HG02970 (cell line): ENCODE data around the gene BCO2.

Experiments
- ATAC-seq: cut with Tn5 transposase; IDR thresholded peaks from one replicate; pipeline ENCODE4 v1.9.1; 2021; ENCODE audit warnings: mild to moderate bottlenecking, moderate library complexity, moderate number of reproducible peaks; ENCODE audit not compliant: unreplicated experiment, low FRiP score

BCO2 gene

DNA sequence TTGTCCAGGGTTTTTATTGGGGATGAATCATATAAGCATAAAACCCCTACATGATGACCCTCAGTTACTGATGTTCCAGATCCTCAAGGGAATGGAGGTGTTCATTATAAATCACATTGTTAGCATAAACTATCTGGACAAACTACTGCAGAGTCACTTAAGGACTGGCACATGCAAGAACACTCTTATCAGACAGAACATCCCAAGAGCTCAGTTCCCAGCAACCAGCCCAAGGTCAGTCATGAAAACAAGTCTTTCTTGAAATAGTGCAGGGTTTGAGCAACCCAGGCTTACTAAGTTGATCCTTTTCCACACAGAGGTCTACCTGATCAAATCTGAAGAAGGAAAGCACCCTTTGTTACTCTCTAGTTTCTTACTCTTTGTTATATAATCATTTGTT lies 37.4 kb downstream of the BCO2 start:
- ATAC-seq = no peak

DNA sequence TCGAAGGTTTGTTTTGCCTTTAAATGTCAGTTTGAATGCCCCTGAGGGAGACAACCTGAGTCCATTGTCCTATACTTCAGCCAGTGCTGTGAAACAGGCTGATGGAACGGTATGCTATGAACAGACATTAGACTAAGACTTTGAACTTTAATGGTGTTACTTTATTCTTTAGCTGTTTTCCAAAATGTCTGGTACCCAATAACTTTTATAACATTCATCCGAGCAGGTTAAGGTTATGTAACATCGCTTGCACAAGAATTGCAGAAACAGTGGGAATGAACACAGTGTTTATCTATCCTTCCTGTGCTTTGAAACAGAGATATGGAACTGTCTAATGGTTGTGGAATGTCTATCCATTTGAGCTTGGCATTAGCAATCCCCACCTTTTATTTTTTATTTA lies 38.4 kb downstream of the BCO2 start:
- no peak for ATAC-seq

DNA sequence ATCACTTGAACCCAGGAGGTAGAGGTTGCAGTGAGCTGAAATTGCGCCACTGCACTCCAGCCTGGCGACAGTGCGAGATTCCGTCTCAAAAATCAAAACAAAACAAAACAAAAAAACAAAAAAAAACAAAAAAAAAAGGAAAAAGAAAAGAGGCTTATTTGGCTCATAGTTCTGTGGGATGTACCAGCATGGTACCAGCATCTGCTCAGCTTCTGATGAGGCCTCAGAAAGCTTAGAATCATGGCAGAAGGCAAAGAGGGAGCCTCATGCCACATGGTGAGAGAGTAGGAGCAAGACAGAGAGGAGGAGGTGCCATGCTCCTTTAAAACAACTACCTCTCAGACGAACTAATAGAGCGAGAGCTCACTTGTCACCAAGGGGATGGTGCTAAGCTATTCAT lies 40.3 kb downstream of the BCO2 start:
- ATAC-seq = no peak

DNA sequence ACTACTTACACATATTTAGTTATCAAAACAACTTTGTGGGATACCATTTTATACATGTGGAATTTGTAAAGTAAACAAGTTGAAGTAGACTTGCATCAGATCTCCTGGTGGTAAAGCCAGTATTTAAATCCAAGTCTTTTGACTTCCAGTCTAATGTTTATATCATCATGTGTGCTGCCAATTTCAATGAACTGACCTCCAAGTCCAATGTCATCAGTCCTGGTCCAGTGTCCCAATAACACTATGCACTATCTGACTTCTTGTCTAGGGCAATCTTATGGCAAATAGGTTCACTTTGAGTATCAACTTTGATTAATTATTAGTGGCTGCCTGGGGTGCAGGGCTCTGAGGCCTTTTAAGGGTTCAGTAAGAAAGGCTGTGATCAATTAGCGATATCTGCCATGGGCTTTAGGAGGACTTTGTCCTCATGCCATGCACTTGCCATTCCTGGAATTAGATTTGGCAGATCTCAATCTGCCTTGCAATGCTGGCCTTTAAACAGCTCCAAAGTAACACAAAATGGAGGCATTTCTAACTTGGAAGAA lies 41.3 kb downstream of the BCO2 start:
- ATAC-seq = no peak

DNA sequence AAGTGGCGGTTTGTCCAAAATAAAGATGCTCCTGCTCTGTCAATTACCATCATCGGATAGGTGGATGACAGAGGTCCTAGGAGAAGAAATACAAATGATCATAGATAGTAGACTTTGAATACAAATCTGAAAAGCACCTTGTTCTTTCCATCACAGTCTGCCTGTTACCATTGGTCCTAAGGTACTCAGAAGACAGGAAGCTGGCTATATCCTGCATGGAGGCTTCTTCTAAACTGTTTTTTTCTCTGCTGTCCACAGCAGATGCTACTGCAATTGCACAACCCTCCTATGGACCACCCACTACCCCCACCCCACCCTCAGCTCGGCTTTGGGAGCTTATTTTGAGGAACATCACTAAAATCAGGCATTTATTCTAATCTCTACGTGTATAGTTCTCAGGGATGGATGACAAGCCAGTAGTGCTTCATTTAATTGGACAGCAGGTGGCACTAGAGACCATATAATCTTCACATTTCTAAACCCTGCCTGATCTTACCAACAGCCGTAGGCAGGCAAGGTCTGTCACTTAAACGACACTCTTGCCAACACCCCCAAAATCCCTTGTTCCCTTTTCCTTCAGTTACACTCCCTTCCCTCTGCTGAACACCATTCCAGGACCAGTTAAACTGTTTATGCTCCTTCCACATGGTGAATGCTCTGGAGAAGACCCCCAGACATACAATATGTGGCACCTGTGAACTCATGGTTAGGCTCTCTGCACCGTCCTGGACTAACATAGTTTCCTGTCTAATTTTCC lies 44.3 kb downstream of the BCO2 start:
- peak; percentile 94 for ATAC-seq

DNA sequence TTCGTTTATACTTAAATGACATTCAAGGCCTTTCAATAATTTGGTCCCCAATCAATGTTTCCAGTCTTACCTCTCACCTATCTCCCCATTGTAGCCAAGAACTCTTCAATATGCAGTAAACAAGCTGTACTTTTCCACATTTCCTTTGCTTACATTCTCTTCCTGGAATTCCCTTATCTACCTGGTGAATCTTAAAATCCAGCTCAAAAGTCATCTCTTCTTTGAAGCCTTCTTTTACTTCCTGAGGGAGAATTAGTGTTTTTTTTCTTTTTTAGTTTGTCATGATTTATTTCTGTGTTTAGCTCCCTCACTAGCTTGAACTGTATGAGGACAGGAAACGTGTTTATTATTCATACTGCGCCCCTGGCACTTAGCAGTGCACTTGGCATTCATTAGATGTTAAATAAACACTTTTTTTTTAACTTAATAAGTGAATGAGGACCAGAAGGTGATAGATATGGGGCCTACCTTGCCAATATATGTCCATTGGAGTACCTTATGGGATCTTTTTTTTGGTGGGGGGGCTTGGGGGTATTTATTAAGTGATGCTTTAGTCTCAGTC lies 46.0 kb downstream of the BCO2 start:
- no peak for ATAC-seq

DNA sequence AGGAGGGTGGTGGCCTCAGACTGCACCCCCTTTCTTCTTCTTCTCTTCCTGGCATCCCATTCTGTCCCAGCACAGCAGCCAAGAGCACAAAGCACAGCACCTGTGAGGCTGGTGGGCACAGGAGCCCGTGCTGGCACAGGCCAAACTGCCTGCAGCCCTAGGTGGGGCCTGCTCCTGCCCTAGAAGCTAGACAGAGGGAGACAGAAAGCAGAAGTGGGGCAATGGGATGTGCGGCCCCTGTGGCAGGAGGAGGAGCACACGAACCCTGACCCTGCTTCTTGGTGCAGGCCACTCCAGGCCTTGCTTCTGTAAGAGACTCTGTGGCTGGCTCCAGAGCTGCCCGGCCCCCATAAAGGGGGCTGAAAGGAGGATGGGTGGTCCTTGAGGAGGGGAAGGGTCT lies 47.0 kb downstream of the BCO2 start:
- ATAC-seq = no peak

DNA sequence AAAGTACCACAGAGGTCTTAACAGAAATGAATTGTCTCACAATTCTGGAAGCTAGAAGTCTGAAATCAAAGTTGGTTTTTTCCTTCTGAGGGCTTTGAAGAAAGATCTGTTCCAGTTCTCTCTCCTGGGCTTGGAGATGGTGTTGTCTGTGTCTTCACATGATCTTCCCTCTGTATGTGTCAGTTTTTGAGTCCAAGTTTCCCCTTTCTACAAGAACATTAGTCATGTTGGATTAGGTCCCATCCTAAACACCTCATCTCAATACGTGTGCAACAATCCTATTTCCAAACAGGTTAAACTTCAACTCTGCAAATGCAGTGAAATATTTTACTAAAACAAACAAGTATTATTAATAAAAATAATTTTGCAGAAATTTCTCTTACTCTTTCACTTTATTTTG lies 47.8 kb downstream of the BCO2 start:
- ATAC-seq = no peak

DNA sequence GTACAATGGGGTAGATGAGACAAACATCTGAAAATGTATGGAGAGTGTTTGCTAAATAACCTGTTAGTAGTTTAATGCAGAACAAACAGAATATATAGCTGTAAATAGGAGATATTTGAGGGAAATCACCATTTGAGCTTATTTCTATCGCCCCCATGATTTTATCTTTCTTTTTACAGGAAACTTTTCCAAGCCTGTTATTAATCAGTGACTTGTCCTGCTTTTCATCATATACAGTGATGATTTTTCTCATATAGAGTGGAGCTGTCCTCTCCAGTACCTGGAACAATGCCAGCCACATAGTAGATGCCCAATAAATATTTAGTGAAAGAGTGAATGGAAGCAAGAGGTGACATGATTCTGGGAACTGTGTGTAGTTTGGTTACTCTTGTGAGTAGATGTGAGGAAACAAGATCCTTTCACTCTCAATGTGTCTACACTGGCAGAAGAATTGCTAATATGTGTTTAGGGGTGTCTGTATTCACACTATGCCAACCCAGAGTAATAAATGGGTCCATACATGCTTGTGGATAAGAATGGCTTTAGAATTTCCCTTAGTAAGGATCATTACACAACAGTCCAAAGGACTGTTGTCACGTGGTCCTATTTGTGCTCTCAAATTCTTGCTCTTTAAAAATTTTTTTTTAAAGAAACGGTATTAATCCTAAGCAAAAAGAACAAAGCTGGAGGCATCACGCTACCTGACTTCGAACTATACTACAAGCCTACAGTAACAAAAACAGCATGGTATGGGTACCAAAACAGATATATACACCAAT lies 48.6 kb downstream of the BCO2 start:
- ATAC-seq = no peak

DNA sequence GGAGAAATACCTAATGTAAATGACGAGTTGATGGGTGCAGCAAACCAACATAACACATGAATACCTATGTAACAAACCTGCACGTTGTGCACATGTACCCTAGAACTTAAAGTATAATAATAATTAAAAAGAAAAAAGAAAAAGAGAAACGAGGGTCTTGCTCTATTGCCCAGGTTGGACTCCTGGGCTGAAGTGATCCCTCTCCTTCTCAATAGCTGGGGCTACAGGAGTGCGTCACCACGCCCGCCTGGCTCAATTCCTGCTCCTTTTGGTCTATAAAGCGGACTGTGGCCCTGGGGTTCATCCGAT lies 50.4 kb downstream of the BCO2 start:
- ATAC-seq = no peak

DNA sequence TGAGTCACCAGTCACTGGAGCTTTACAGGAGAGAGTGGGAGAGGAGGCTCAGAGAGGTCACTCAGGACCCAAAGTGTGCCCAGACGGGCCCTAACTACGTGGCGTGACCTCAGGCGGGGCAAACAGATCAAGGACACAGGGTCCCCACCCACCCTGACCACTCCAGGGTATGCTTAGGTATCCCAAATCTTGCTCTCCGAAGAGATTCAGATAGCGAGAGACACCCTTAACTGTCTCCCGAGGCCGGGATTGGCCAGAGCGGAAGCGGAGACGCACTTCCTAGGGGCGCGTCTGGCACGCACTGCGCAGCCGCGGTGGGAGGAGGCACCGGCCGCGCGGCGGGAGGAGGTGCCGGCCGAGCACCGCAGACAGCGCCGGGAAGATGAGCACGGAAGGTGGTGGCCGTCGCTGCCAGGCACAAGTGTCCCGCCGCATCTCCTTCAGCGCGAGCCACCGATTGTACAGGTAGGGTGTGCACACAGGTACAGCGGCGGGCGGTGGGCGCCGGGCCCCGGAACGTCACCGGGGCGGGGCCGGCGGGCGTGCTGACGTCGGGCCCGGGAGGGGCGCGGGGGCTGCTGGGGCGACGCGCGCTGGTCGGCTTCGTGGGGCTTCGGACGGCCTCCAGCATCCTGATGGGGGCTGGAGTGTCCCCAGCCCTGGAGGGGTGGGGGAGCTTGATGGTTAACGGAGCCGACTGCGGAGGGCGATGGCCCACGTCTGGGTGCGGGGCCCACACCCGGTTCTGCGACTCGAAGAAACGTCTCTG lies 50.9 kb downstream of the BCO2 start, which contains the start of gene PTS:
PTS (plus strand) TSS at position 367 of the 769 bp plus-strand sequence; CDS start at position 383, 16 bp downstream.
- ATAC-seq = peak; percentile 98

DNA sequence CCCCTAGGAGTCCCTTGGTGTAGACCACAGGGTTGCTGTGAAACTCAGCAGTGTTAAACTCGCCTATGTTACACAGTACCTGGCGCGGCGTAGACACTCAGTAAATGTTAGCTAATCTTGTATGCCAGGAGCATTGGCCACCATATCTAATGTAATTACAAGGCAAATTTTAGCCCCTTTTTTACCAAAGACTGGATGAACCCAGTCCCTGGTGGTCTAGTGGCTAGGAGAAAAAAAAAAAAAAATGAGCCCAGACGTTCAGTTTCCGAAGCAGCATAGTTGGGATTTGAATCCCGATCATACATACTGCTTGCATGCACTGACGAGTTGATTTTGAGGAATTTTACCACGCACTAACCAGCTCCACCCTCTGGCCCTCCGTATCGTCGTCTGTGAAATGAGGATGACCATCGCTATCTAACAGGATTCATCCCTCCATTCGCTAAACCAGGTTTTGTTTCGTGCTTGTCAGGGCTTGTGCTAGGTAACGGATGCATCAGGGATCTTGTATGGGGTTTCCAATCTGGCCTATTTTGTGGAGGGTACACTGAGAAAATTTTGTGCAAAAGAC lies 51.6 kb downstream of the BCO2 start:
- ATAC-seq = peak; percentile 31

DNA sequence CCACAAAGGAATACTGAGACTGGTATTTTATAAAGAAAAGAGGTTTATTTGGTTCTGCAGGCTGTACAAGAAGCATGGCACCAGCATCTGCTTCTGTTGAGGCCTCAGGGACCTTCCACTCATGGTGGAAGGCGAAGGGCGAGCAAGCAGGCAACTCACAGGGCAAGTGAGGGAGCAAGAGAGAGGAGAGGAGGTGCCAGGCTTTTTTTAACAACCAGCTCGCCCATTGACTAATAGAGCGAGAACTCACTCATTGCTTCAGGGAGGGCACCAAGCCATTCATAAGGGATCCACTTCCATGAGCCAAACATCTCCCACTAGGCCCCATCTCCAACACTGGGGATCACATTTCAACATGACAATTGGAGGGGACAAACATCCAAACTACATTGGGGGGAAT lies 52.2 kb downstream of the BCO2 start:
- no peak for ATAC-seq

DNA sequence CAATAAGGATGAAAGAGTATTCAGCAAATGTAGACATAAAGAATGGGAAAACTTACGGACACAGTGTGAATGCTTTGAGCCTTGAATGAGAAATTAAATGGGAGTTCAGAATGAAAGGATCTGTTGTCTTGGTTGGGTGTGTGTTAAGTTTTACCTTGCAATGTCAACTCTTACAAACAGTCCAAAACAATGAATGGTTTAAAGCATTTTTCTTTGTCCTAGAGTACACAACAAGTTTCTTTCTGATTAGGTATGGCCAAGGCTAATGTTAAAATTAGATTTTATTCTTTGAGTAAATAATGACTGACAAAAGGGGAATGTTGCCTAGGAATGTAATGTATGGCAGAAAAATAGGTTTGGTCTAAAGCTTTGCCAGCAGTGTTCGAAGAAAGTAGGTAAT lies 53.4 kb downstream of the BCO2 start:
- ATAC-seq = no peak

DNA sequence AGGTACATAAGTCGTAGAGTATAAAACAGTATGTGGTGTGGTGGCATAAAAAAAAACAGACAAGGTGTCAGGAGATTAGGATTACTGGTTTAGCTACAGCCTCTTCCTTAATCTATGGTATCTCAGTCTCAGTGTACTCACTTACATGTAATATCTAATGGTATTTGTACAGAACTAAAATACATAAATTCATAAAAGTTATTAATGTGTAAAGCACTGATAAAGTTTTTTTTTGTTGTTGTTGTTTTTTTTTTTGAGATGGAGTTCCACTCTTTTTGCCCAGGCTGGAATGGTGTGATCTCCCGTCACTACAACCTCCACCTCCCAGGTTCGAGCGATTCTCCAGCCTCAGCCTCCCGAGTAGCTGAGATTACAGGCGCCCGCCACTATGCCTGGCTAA lies 53.8 kb downstream of the BCO2 start:
- no peak for ATAC-seq

DNA sequence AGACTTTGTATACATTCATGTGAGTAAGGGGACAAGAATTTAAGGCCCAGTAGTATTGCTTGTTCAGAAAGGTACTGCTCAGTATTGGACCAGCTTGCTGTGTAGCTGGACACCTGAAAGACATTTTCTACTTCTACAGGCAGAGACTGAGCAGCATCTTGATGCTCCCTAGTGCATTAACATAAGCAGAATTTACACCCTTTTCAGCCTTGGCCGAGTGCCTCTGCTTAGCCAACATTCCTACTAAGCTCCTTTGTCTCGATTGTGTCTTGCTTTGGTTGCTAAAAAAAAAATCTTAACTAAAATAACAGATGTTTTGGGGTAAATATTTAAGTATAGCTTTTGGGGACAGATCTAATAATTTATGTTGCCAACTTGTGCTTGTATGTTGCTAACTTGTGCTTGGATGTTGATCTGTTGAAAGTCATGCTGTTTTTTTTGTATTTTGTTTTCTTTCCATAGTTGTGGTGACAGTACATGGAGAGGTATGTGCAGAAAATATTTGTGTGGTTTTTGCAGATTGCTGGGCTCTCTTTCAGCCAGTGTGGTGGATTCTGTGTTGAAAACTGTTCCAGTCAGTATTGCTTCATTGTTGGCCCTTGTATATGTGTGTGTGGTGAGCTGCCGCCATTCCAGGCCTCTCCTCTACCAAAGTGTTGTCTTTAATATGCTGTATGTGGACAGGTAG lies 54.6 kb downstream of the BCO2 start:
- no peak for ATAC-seq

DNA sequence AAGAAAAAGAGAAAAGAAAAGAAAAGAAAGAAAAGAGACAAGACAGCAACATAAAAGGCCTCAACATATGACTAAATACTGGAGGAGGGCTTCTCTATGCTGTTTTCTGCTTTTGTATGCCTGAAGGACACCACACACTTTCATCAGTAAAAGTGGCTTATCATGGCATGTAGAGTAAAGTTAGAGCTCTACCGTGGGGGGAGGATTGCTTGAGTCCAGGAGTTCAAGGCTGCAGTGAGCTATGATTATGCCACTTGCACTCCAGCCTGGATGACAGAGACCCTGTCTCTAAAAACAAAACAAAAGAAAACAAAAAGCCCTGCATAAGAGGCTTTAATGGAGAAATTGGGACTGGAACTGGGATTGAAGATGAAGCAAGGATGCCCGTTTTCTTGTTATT lies 56.6 kb downstream of the BCO2 start:
- ATAC-seq = no peak

DNA sequence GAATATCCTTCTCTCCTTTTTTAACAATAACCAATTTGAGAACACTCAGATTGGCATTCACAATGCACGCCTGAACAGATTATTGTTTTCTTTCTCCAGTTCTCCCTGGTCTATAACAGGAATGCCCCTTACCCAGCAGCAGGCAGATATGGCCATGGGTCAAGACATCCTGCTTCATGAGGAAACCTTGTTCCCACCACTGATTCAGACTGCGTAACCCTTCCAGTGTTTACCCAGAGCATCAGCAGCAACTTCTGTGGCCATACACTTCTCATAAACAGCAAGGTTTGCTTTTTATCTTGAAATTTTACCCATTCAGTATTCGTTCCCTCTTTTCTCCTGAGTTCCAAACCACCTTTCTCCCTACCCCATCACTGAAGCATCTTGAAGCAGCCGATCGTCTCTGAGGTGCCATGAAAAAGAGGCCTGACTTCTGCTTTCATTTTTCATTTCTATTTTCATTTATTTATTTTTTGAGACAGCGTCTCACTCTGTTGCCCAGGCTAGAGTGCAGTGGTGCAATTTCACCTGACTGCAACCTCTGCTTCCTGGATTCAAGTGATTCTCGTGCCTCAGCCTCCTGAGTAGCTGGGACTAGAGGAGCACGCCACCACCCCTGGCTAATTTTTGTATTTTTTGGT lies 60.6 kb downstream of the BCO2 start:
- ATAC-seq = no peak

DNA sequence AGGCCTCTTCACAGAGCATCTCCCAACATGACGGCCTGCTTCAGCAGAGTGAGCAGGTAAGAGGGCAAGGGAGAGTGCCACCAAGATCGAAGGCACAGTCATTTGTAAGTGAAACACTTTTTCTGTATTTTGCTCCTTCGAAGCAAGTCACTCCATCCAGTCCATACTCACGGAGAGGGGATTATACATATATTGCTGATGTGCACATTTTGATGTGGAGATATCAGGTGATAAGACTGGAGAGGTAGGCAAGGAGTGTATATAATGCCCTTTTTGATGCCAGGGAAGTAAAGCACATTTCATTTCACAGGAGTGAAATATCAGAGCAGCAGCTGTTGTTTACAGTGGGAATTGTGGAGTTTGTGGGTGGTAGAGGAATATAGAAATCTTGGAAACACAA lies 62.1 kb downstream of the BCO2 start:
- ATAC-seq = no peak
